Hepatocyte (in vitro differentiated cells): Measurements from ENCODE around the gene GZF1. TPM values are rescaled to one million over a fixed set of nuclear protein-coding genes. Genes with fewer than 3 reads are reported as not detected.

Source experiments
- DNase-seq: peaks from one replicate; pipeline ENCODE4 v3.0.0-alpha.2; 2016; ENCODE audit warnings: low spot score
- H2AFZ ChIP-seq: fragments of 200-600 bp; sonication (generic); 2 replicates; pipeline ENCODE4 v1.6.0; 2016; ENCODE audit warnings: antibody characterized with exemption, mild to moderate bottlenecking
- H3K27ac ChIP-seq: fragments of 200-600 bp; sonication (generic); 2 replicates; pipeline ENCODE4 v1.5.1; 2016; ENCODE audit warnings: mild to moderate bottlenecking
- H3K27me3 ChIP-seq: fragments of 200-600 bp; sonication (generic); 2 replicates; pipeline ENCODE4 v1.6.1; 2016
- H3K36me3 ChIP-seq: fragments of 200-600 bp; sonication (generic); replicated peaks from 2 replicates; pipeline ENCODE4 v1.5.1; 2016; ENCODE audit warnings: low read depth; ENCODE audit not compliant: insufficient read depth
- H3K4me1 ChIP-seq: fragments of 200-600 bp; sonication (generic); 2 replicates; pipeline ENCODE4 v1.5.1; 2016; ENCODE audit warnings: mild to moderate bottlenecking, moderate library complexity; ENCODE audit not compliant: insufficient read depth
- H3K4me2 ChIP-seq: fragments of 200-600 bp; sonication (generic); 2 replicates; pipeline ENCODE4 v1.6.0; 2016
- H3K4me3 ChIP-seq: fragments of 200-600 bp; sonication (generic); 2 replicates; pipeline ENCODE4 v1.5.1; 2016; ENCODE audit warnings: mild to moderate bottlenecking
- H3K79me2 ChIP-seq: fragments of 200-600 bp; sonication (generic); 2 replicates; pipeline ENCODE4 v1.6.0; 2017; ENCODE audit warnings: mild to moderate bottlenecking
- H3K9me2 ChIP-seq: fragments of 200-600 bp; sonication (generic); replicated peaks from 2 replicates; pipeline ENCODE4 v1.6.0; 2017; ENCODE audit warnings: mild to moderate bottlenecking; ENCODE audit not compliant: insufficient read depth
- H3K9me3 ChIP-seq: fragments of 200-600 bp; sonication (generic); 2 replicates; pipeline ENCODE4 v1.5.1; 2016; ENCODE audit warnings: low read depth, mild to moderate bottlenecking
- H4K20me1 ChIP-seq: fragments of 200-600 bp; sonication (generic); 2 replicates; pipeline ENCODE4 v1.6.0; 2016; ENCODE audit warnings: mild to moderate bottlenecking; ENCODE audit not compliant: insufficient read depth, poor library complexity, severe bottlenecking
- EZH2 ChIP-seq: fragments of 200-600 bp; sonication (generic); IDR thresholded peaks from 2 replicates; pipeline ENCODE4 v1.6.1; 2016; ENCODE audit warnings: antibody characterized with exemption, mild to moderate bottlenecking, borderline replicate concordance
- EZH2phosphoT487 ChIP-seq: fragments of 200-600 bp; sonication (generic); IDR thresholded peaks from one replicate; pipeline ENCODE4 v1.6.1; 2018; ENCODE audit warnings: antibody characterized with exemption, mild to moderate bottlenecking, low read depth, moderate library complexity; ENCODE audit not compliant: unreplicated experiment, severe bottlenecking
- WGBS: methylation state at CpG from one replicate; pipeline ENCODE4 v1.1.6; 2016; ENCODE audit warnings: low lambda C conversion rate; ENCODE audit errors: missing lambda C conversion rate; 5-methylcytosine and 5-hydroxymethylcytosine counted together
- polyA plus RNA-seq: library from polyadenylated mRNA; unstranded; fragments of >200 nt; fragmentation: Nextera tagmentation; extraction: Ambion mirVana; gene quantifications from 2 replicates; pipeline ENCODE4 v1.2.1, GENCODE V29; 2016
- total RNA-seq: library from RNA; depleted of rRNA; stranded (reverse); fragments of >200 nt; gene quantifications from 2 replicates; pipeline ENCODE4 v1.2.3, GENCODE V29; 2014
- TF ChIP-seq, protein P1 (sequence below): fragments of 200-600 bp; sonication (generic); IDR thresholded peaks from 2 replicates; pipeline ENCODE4 v1.5.1; 2016; ENCODE audit warnings: antibody characterized with exemption, mild to moderate bottlenecking; ENCODE audit not compliant: poor library complexity

The GZF1 gene
- total and polyA plus RNA-seq, 2 experiments from 2014 or later = 8.8 to 17.8 TPM

DNA sequence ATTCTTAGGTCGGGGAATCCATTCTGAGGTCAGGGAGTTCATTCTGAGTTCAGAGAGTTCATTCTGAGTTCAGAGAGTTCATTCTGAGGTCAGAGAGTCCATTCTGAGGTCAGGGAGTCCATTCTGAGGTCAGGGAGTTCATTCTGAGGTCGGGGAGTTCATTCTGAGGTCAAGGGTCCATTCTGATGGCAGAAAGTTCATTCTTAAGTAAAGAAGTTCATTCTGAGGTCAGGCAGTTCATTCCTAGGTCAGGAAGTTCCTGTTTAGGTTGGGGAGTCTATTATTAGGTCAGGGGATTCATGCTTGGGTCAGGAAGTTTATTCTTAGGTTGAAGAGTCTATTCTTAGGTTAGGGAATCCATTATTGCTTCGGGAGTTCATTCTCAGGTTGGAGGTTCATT, 27.9 kb upstream of the GZF1 start:
- Histone ChIP-seq H3K9me3 (no peaks in the 10 kb centered on the region), H3K79me2 (no peaks in the 10 kb centered on the region), H3K4me3 (no peak overlapping the region), H3K9me2 (no peaks in the 10 kb centered on the region), H2AFZ (no peak overlapping the region), H3K27ac (no peak overlapping the region), H4K20me1 (no peaks in the 10 kb centered on the region), H3K4me2 (no peak overlapping the region), H3K4me1 (no peaks in the 10 kb centered on the region), H3K27me3 (no peaks in the 10 kb centered on the region), H3K36me3 (no peaks in the 10 kb centered on the region)
- DNase-seq = no peak
- TF ChIP-seq, protein P1, sequence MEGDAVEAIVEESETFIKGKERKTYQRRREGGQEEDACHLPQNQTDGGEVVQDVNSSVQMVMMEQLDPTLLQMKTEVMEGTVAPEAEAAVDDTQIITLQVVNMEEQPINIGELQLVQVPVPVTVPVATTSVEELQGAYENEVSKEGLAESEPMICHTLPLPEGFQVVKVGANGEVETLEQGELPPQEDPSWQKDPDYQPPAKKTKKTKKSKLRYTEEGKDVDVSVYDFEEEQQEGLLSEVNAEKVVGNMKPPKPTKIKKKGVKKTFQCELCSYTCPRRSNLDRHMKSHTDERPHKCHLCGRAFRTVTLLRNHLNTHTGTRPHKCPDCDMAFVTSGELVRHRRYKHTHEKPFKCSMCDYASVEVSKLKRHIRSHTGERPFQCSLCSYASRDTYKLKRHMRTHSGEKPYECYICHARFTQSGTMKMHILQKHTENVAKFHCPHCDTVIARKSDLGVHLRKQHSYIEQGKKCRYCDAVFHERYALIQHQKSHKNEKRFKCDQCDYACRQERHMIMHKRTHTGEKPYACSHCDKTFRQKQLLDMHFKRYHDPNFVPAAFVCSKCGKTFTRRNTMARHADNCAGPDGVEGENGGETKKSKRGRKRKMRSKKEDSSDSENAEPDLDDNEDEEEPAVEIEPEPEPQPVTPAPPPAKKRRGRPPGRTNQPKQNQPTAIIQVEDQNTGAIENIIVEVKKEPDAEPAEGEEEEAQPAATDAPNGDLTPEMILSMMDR = no peak
- TF ChIP-seq EZH2 (no peak), EZH2phosphoT487 (no peak)
- 64% methylated on average over 3 of the region's 3 CpGs for WGBS

DNA sequence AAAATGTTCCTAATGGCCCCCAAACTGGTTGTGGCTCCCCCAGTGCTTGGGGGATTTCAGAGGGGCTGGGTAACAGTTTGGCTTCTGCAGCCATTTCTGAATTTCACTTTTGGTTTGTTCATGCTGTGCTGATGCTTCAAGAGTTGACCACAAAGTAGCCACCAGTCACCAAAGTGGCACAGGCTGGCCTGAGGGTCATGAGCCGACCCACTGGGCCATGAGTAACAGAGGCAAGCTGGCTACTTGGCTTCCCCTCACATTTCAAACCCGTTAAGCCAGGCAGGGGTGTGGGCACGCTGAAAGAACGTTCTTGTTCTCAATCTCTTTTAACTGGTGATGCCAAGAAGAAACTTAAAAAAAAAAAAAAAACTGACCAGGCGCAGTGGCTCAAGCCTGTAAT, 26.5 kb upstream of the GZF1 start:
- no peaks in the 10 kb centered on the region for H3K79me2 ChIP-seq
- DNase-seq = no peak
- no peak overlapping the region for H3K4me2 ChIP-seq
- no peak overlapping the region for H3K27ac ChIP-seq
- no peaks in the 10 kb centered on the region for H3K27me3 ChIP-seq
- H2AFZ ChIP-seq = no peak overlapping the region
- no peaks in the 10 kb centered on the region for H3K36me3 ChIP-seq
- no peak overlapping the region for H3K4me3 ChIP-seq
- no peaks in the 10 kb centered on the region for H4K20me1 ChIP-seq
- WGBS = 97% methylated on average over 5 of the region's 5 CpGs
- H3K9me3 ChIP-seq = no peaks in the 10 kb centered on the region
- no peaks in the 10 kb centered on the region for H3K9me2 ChIP-seq
- TF ChIP-seq EZH2 (no peak), EZH2phosphoT487 (no peak)
- H3K4me1 ChIP-seq = no peaks in the 10 kb centered on the region

DNA sequence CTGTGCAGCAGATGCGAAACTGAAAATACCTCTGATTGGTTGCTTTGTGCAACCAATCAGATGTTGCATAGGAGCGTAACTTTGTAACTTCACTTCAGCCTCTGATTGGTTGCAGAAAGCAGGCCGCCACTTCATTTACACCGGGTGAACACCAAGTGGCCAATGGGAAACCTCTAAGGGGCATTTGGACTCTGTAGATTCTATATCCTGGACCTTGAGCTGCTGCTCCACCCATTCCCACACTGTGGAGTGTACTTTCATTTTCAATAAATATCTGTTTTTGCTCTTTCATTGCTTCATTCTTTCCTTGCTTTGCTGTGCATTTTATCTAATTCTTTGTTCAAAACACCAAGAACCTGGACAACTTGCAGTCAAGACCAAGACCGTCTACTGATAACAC, 25.5 kb upstream of the GZF1 start:
- Histone ChIP-seq H3K27me3 (no peaks in the 10 kb centered on the region), H4K20me1 (no peaks in the 10 kb centered on the region), H3K4me1 (no peaks in the 10 kb centered on the region), H3K9me2 (no peaks in the 10 kb centered on the region), H3K36me3 (no peaks in the 10 kb centered on the region), H3K4me3 (no peak overlapping the region), H3K79me2 (no peaks in the 10 kb centered on the region), H3K4me2 (no peak overlapping the region), H3K27ac (no peak overlapping the region), H2AFZ (no peak overlapping the region), H3K9me3 (no peaks in the 10 kb centered on the region)
- 95% methylated on average over 5 of the region's 5 CpGs for WGBS
- no peak for TF ChIP-seq EZH2
- TF ChIP-seq, protein P1 = no peak
- no peak for TF ChIP-seq EZH2phosphoT487
- DNase-seq = no peak

DNA sequence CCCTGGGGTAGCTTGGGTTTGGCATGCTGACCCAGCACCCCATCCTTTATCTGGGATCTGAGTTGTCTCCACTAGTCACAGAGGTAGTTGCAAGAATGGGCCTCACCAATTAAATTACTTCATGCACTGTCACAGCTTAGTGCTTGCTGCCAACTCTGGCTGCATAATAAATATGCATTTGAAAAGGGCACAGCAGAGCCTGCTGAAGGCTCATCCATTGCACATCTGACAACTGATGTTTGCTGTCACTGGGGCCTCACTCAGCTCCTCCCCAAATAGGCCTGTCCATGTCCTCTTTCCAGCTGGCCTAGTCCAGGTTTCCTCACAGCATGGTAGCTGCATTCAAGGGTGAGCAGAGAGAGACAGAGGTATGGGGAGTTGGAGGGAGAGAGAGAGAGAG, 24.7 kb upstream of the GZF1 start:
- no peaks in the 10 kb centered on the region for H3K79me2 ChIP-seq
- no peak overlapping the region for H3K4me3 ChIP-seq
- H2AFZ ChIP-seq = no peak overlapping the region
- TF ChIP-seq EZH2phosphoT487 = no peak
- no peak for TF ChIP-seq EZH2
- TF ChIP-seq, protein P1 = no peak
- DNase-seq = no peak
- H3K9me3 ChIP-seq = no peaks in the 10 kb centered on the region
- H3K36me3 ChIP-seq = no peaks in the 10 kb centered on the region
- no peak overlapping the region for H3K27ac ChIP-seq
- H4K20me1 ChIP-seq = no peaks in the 10 kb centered on the region
- no peaks in the 10 kb centered on the region for H3K27me3 ChIP-seq
- no peaks in the 10 kb centered on the region for H3K4me1 ChIP-seq
- H3K9me2 ChIP-seq = no peaks in the 10 kb centered on the region
- H3K4me2 ChIP-seq = no peak overlapping the region
